ENCODE results near the gene ADAR. TPM values are rescaled to one million over a fixed set of nuclear protein-coding genes. Genes with fewer than 3 reads are reported as not detected.

Gene ADAR
- total and polyA plus RNA-seq, 2 experiments from 2014 or later: 96.4 to 188 TPM

DNA sequence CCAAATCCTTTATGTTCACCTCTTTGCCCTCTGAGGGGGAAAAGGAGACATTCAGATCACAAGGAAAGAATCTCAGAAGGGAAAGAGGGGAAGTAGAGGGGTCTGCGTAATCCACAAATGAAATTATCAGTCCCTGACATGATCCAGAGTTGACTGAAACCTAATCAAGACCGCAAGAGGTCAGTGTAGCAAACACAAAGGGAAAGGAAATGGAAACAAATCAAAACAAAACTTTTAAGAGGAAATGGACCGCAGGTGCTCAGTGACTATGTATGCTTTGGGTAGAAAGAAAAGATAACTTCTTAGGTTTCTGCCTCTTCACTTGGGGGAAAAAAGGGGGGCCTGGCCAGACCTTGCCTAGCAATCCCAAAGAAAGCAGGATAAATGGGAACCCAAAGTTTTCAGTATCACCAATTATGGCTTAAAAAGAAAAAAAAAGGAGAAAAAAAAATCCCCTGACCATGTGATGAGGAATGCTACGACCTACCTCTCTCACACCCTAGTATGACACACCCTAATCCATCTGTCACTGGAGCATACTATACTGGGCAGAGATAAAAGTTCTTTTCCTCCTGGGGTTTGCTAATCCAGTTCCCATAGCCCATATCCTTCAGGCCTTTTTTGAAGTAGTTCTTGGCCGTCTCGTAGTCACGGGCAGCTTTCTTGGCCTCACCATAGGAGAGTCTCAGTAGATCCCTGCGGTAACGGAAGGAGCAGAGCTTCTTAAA lies 23.6 kb downstream of the ADAR start:
- no peak overlapping the region for H3K4me3 Mint-ChIP-seq
- no peak overlapping the region for H3K27ac Mint-ChIP-seq
- DNase-seq (ENCODE audit: low spot score): no peak
- H4K20me1 ChIP-seq (replicated peaks; ENCODE audit: insufficient read depth): peaks cover 23% of the 10 kb centered on the region
- H3K9me3 Mint-ChIP-seq: no peaks in the 10 kb centered on the region
- H3K27ac ChIP-seq (ENCODE audit: low read depth): no peak overlapping the region
- H2AFZ ChIP-seq: no peak overlapping the region
- H3K4me1 Mint-ChIP-seq: no peaks in the 10 kb centered on the region; the same call in 2 of the 3 replicates
- no peaks in the 10 kb centered on the region for H3K4me1 ChIP-seq (ENCODE audit: insufficient read depth)
- H3K27me3 Mint-ChIP-seq (ENCODE audit: insufficient read depth, low read depth, poor library complexity): no peaks in the 10 kb centered on the region
- no peaks in the 10 kb centered on the region for H3K27me3 ChIP-seq (ENCODE audit: insufficient read depth)
- no peak overlapping the region for H3K4me3 ChIP-seq
- H3K4me2 ChIP-seq: no peak overlapping the region
- H3K9me2 ChIP-seq (ENCODE audit: insufficient read depth): no peaks in the 10 kb centered on the region
- no peak for TF ChIP-seq ZNF331 (CRISPR knock-in tag; IDR thresholded peaks at IDR 0.05; ENCODE audit: low read depth)
- 0 out of 4 replicates have a peak, but pooled peaks of 1 of the 2 experiments have one; percentile 6 for TF ChIP-seq CTCF (conservative IDR thresholded peaks at IDR 0.05; ENCODE audit: low read depth in 2 of 2)
- TF ChIP-seq ZNF114 (CRISPR knock-in tag; IDR thresholded peaks at IDR 0.05): no peak
- no peaks in the 10 kb centered on the region for H3K79me2 ChIP-seq (replicated peaks; ENCODE audit: insufficient read depth)
- H3F3A ChIP-seq (replicated peaks; ENCODE audit: low read depth): 0 out of 2 replicates have a peak, but pooled peaks cover 3% of the 10 kb centered on the region
- peaks cover 68% of the 10 kb centered on the region for H3K36me3 ChIP-seq (ENCODE audit: insufficient read depth)
- peaks cover 99% of the 10 kb centered on the region for H3K36me3 Mint-ChIP-seq (ENCODE audit: low read depth)
- ATAC-seq: no peak

GRCh38 chr1:154583773-154584172 lies 24.2 kb downstream of the ADAR start:
- no peak overlapping the region for H3K27ac Mint-ChIP-seq
- no peaks in the 10 kb centered on the region for H3K79me2 ChIP-seq (replicated peaks; ENCODE audit: insufficient read depth)
- H3F3A ChIP-seq (replicated peaks; ENCODE audit: low read depth): 0 out of 2 replicates have a peak, but pooled peaks cover 3% of the 10 kb centered on the region
- H3K36me3 Mint-ChIP-seq (ENCODE audit: low read depth): peaks cover 99% of the 10 kb centered on the region
- no peak overlapping the region for H3K4me2 ChIP-seq
- H3K4me3 ChIP-seq: no peak overlapping the region
- no peak overlapping the region for H2AFZ ChIP-seq
- H3K27me3 ChIP-seq (ENCODE audit: insufficient read depth): no peaks in the 10 kb centered on the region
- H3K9me3 Mint-ChIP-seq: no peaks in the 10 kb centered on the region
- H3K36me3 ChIP-seq (ENCODE audit: insufficient read depth): peaks cover 62% of the 10 kb centered on the region
- H3K4me1 ChIP-seq (ENCODE audit: insufficient read depth): no peaks in the 10 kb centered on the region
- no peak for ATAC-seq
- no peaks in the 10 kb centered on the region for H3K9me2 ChIP-seq (ENCODE audit: insufficient read depth)
- no peaks in the 10 kb centered on the region; the same call in 2 of the 3 replicates for H3K4me1 Mint-ChIP-seq
- DNase-seq (ENCODE audit: low spot score): no peak
- peaks cover 4% of the 10 kb centered on the region for H3K27me3 Mint-ChIP-seq (ENCODE audit: insufficient read depth, low read depth, poor library complexity)
- H3K4me3 Mint-ChIP-seq: no peak overlapping the region
- peaks cover 22% of the 10 kb centered on the region for H4K20me1 ChIP-seq (replicated peaks; ENCODE audit: insufficient read depth)
- no peak overlapping the region for H3K27ac ChIP-seq (ENCODE audit: low read depth)
- TF ChIP-seq ZNF331 (CRISPR knock-in tag; IDR thresholded peaks at IDR 0.05; ENCODE audit: low read depth): no peak
- TF ChIP-seq REST (IDR thresholded peaks at IDR 0.05; ENCODE audit: unreplicated experiment): no peak
- TF ChIP-seq ZNF462 (CRISPR knock-in tag; IDR thresholded peaks at IDR 0.05): no peak
- TF ChIP-seq, protein P1, sequence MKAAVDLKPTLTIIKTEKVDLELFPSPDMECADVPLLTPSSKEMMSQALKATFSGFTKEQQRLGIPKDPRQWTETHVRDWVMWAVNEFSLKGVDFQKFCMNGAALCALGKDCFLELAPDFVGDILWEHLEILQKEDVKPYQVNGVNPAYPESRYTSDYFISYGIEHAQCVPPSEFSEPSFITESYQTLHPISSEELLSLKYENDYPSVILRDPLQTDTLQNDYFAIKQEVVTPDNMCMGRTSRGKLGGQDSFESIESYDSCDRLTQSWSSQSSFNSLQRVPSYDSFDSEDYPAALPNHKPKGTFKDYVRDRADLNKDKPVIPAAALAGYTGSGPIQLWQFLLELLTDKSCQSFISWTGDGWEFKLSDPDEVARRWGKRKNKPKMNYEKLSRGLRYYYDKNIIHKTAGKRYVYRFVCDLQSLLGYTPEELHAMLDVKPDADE (IDR thresholded peaks at IDR 0.05): no peak
- no peak for TF ChIP-seq ZNF114 (CRISPR knock-in tag; IDR thresholded peaks at IDR 0.05)

Data from GM23338 (cell line).